K562 (cell line): Measurements from ENCODE around the gene DAPK3. TPM values are rescaled to one million over a fixed set of nuclear protein-coding genes. Genes with fewer than 3 reads are reported as not detected.

Experiments
- ARID1B ChIP-seq: fragments of 450-650 bp; IDR thresholded peaks from 2 replicates; pipeline ENCODE4 v1.6.1; 2016; ENCODE audit warnings: antibody characterized with exemption, mild to moderate bottlenecking, inconsistent platforms
- CHCHD3 ChIP-seq: fragments of 250-450 bp; sonication (Bioruptor Pico); IDR thresholded peaks from 2 replicates; pipeline ENCODE4 v2.1.2; 2022; ENCODE audit warnings: mild to moderate bottlenecking
- CHD2 ChIP-seq: IDR thresholded peaks from 2 replicates; pipeline ENCODE4 v1.6.1; 2011; ENCODE audit warnings: low read depth, low read length
- CTCF ChIP-seq, 3 experiments: IDR thresholded peaks in 2 of 3; conservative IDR thresholded peaks in 1 of 3; 2 replicates each; pipeline ENCODE4 v1.5.1; 2011 to 2012; ENCODE audit warnings: low read length in 3 of 3, mild to moderate bottlenecking in 3 of 3, control low read depth in 2 of 3, improper control_type of control experiment in 1 of 3, inconsistent platforms in 1 of 3, low read depth in 1 of 3, mixed read lengths in 1 of 3, moderate library complexity in 1 of 3; ENCODE audit not compliant: insufficient read depth in 2 of 3
- DEAF1 ChIP-seq: fragments of 450-650 bp; formaldehyde crosslinking; IDR thresholded peaks from 2 replicates; pipeline ENCODE4 v1.4.0; 2020; ENCODE audit warnings: mild to moderate bottlenecking, moderate library complexity
- HINFP ChIP-seq: fragments of 450-650 bp; conservative IDR thresholded peaks from 2 replicates; pipeline ENCODE4 v1.6.1; 2016; ENCODE audit warnings: missing genetic modification characterization, low read depth, mild to moderate bottlenecking, control low read depth, missing compliant biosample characterization
- MAZ ChIP-seq, 2 experiments: fragments of 450-650 bp in 1 of 2; sonication (generic) in 1 of 2; formaldehyde crosslinking; IDR thresholded peaks in 1 of 2; conservative IDR thresholded peaks in 1 of 2; 2 replicates each; pipeline versions ENCODE4 v1.4.0 to v1.5.0; 2020; ENCODE audit warnings: mild to moderate bottlenecking in 1 of 2, missing genetic modification reagents in 1 of 2
- MCM7 ChIP-seq, 2 experiments: fragments of 450-650 bp; IDR thresholded peaks; 2 replicates each; pipeline ENCODE4 v1.6.1; 2016 to 2018
- PCBP1 ChIP-seq: fragments of 200-400 bp; formaldehyde crosslinking; IDR thresholded peaks from 2 replicates; pipeline ENCODE4 v1.6.1; 2018; ENCODE audit warnings: mild to moderate bottlenecking, low read depth, low read length; ENCODE audit not compliant: poor library complexity, severe bottlenecking
- POLR3A ChIP-seq: IDR thresholded peaks from 2 replicates; pipeline ENCODE4 v1.6.1; 2011; ENCODE audit warnings: borderline replicate concordance, mild to moderate bottlenecking, moderate library complexity; ENCODE audit not compliant: insufficient read length, insufficient read depth; ENCODE audit errors: extremely low read depth
- PURB ChIP-seq: sonication (generic); formaldehyde crosslinking; IDR thresholded peaks from 2 replicates; pipeline ENCODE4 v1.9.0; 2021; ENCODE audit warnings: low read depth, mild to moderate bottlenecking, missing genetic modification reagents
- SAP30 ChIP-seq: fragments of 200-600 bp; sonication (generic); IDR thresholded peaks from 2 replicates; pipeline ENCODE4 v1.6.1; 2012; ENCODE audit warnings: borderline replicate concordance, low read depth, mild to moderate bottlenecking, moderate library complexity, low read length, control low read depth, inconsistent platforms; ENCODE audit not compliant: insufficient read depth, poor library complexity, severe bottlenecking
- SLC30A9 ChIP-seq: fragments of 250-450 bp; sonication (Bioruptor Pico); IDR thresholded peaks from 2 replicates; pipeline ENCODE4 v1.8.0; 2022; ENCODE audit warnings: mild to moderate bottlenecking, moderate library complexity
- TBP ChIP-seq: optimal IDR thresholded peaks from 2 replicates; pipeline ENCODE3; 2011; ENCODE audit warnings: low read depth, low read length, improper control_type of control experiment
- WHSC1 ChIP-seq: IDR thresholded peaks from one replicate; pipeline ENCODE4 v1.6.1; 2012; ENCODE audit warnings: low read length, control low read depth, inconsistent platforms
- ZNF311 ChIP-seq: fragments of 250-450 bp; sonication (Bioruptor Pico); IDR thresholded peaks from 2 replicates; pipeline ENCODE4 v1.4.0; 2020; ENCODE audit warnings: mild to moderate bottlenecking, moderate library complexity
- ZNF561 ChIP-seq: fragments of 450-650 bp; formaldehyde crosslinking; conservative IDR thresholded peaks from 2 replicates; pipeline ENCODE4 v1.4.0; 2020; ENCODE audit warnings: mild to moderate bottlenecking, moderate library complexity
- ZNF766 ChIP-seq: fragments of 200-800 bp; sonication (Bioruptor generic); conservative IDR thresholded peaks from 2 replicates; pipeline ENCODE4 v1.6.1; 2016; ENCODE audit warnings: missing genetic modification characterization, missing compliant biosample characterization
- polyA plus RNA-seq, 8 experiments: library from polyadenylated mRNA; depleted of rRNA in 4 of 8; stranded (reverse) in 5 of 8; unstranded in 3 of 8; fragments of >200 nt; fragmentation: Nextera tagmentation in 2 of 8; fragmentation: Illumina TruSeq in 1 of 8; extraction: Ambion mirVana in 2 of 8; extraction: Trizol in 1 of 8; gene quantifications; 2 replicates each; pipeline versions ENCODE4 v1.2.1 to v1.2.3, GENCODE V29; 2011 to 2014; ENCODE audit warnings: inconsistent platforms in 1 of 8, missing spikeins in 1 of 8
- total RNA-seq, 7 experiments: library from RNA; depleted of rRNA in 6 of 7; stranded (reverse); fragments of >200 nt in 6 of 7; fragmentation: Illumina TruSeq in 2 of 7; extraction: Trizol in 2 of 7; gene quantifications; 2 replicates each; pipeline versions ENCODE4 v1.2.1 to v1.2.3, GENCODE V29; 2011 to 2021; ENCODE audit warnings: low replicate concordance in 1 of 7
- TF ChIP-seq, protein P1 (sequence below): sonication (generic); formaldehyde crosslinking; IDR thresholded peaks from 2 replicates; pipeline ENCODE4 v1.8.1; 2022; ENCODE audit warnings: missing genetic modification reagents
- TF ChIP-seq, protein P2 (sequence below): IDR thresholded peaks from 2 replicates; pipeline ENCODE4 v1.6.1; 2011; ENCODE audit warnings: borderline replicate concordance, low read depth, mild to moderate bottlenecking, moderate library complexity, low read length; ENCODE audit not compliant: insufficient read depth, poor library complexity, severe bottlenecking

Gene DAPK3
- total and polyA plus RNA-seq, 9 of the 15 experiments (the other 6 are each of a cell fraction or from before 2014, with no cell fraction given), result 0.14 to 63.4 (median 25.0) TPM

DNA sequence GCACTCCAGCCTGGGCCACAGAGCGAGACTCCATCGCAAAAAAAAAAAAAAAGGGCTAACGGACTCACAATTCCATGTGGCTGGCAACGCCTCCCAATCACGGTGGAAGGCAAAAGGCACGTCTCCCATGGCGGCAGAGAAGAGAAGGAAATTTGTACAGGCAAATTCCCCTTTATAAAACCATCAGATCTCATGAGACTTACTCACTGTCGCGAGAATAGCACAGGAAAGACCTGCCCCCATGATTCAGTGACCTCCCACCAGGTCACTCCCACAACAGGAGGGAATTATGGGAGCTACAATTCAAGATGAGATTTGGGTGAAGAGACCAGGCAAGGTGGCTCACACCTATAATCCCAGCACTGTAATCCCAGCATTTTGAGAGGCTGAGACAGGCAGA is 56.7 kb downstream of the DAPK3 start (continued):
- TF ChIP-seq, protein P1, sequence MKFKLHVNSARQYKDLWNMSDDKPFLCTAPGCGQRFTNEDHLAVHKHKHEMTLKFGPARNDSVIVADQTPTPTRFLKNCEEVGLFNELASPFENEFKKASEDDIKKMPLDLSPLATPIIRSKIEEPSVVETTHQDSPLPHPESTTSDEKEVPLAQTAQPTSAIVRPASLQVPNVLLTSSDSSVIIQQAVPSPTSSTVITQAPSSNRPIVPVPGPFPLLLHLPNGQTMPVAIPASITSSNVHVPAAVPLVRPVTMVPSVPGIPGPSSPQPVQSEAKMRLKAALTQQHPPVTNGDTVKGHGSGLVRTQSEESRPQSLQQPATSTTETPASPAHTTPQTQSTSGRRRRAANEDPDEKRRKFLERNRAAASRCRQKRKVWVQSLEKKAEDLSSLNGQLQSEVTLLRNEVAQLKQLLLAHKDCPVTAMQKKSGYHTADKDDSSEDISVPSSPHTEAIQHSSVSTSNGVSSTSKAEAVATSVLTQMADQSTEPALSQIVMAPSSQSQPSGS (CRISPR knock-in tag), result no peak
- TF ChIP-seq, protein P2, sequence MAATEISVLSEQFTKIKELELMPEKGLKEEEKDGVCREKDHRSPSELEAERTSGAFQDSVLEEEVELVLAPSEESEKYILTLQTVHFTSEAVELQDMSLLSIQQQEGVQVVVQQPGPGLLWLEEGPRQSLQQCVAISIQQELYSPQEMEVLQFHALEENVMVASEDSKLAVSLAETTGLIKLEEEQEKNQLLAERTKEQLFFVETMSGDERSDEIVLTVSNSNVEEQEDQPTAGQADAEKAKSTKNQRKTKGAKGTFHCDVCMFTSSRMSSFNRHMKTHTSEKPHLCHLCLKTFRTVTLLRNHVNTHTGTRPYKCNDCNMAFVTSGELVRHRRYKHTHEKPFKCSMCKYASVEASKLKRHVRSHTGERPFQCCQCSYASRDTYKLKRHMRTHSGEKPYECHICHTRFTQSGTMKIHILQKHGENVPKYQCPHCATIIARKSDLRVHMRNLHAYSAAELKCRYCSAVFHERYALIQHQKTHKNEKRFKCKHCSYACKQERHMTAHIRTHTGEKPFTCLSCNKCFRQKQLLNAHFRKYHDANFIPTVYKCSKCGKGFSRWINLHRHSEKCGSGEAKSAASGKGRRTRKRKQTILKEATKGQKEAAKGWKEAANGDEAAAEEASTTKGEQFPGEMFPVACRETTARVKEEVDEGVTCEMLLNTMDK, result no peak
- TF ChIP-seq DEAF1 (CRISPR knock-in tag) (no peak), SLC30A9 (CRISPR knock-in tag) (no peak), POLR3A (no peak), PURB (CRISPR knock-in tag) (no peak), ARID1B (no peak), CHD2 (peak; percentile 96), ZNF311 (CRISPR knock-in tag) (no peak), MCM7 (IDR thresholded peaks at IDR 0.05) (no peak), SAP30 (no peak), MAZ (CRISPR knock-in tag; conservative IDR thresholded peaks at IDR 0.05 in 1 of 2, IDR thresholded peaks at IDR 0.05 in 1 of 2) (no peak), WHSC1 (no peak), HINFP (tag) (no peak), CTCF (IDR thresholded peaks at IDR 0.05 in 2 of 3, conservative IDR thresholded peaks at IDR 0.05 in 1 of 3; ENCODE audit: insufficient read depth in 2 of 3, low read depth in 1 of 3, low read length in 3 of 3) (no peak), TBP (peak; percentile 55), ZNF561 (no peak), ZNF766 (CRISPR knock-in tag) (no peak), PCBP1 (no peak), CHCHD3 (CRISPR knock-in tag) (no peak)
